Pons (tissue), 1 donor: ENCODE data around the gene KATNB1.
"Not testable (repeated sequence)": the region's sequence is repeated elsewhere in the genome, so short reads cannot be mapped to it uniquely, and the experiment has no call there.

Experiments used
- DNase-seq: peaks from one replicate; pipeline ENCODE4 v3.0.0-alpha.2; 2016; ENCODE audit warnings: low spot score

Gene KATNB1

GRCh38 chr16:57744642-57744903, 9.0 kb downstream of the KATNB1 start:
- no peak for DNase-seq

- DNase-seq = no peak
Observed at GRCh38 chr16:57745768-57746167, 10.2 kb downstream of the KATNB1 start.

- DNase-seq = not testable (repeated sequence)
Observed at GRCh38 chr16:57746316-57746715, 10.7 kb downstream of the KATNB1 start.

GRCh38 chr16:57747091-57747490, 11.5 kb downstream of the KATNB1 start:
- no peak for DNase-seq

- DNase-seq = no peak
Observed at GRCh38 chr16:57747496-57747895, 11.9 kb downstream of the KATNB1 start.

GRCh38 chr16:57747996-57748395, 12.4 kb downstream of the KATNB1 start:
- no peak for DNase-seq

- no peak for DNase-seq
Observed at GRCh38 chr16:57748596-57748995, 13.0 kb downstream of the KATNB1 start.

- DNase-seq = no peak
Observed at GRCh38 chr16:57749101-57749692, 13.6 kb downstream of the KATNB1 start.

GRCh38 chr16:57749856-57750452, 14.4 kb downstream of the KATNB1 start:
- no peak for DNase-seq

- no peak for DNase-seq
Observed at GRCh38 chr16:57750796-57751538, 15.4 kb downstream of the KATNB1 start.

- DNase-seq = no peak
Observed at GRCh38 chr16:57751539-57752202, 16.1 kb downstream of the KATNB1 start.

- DNase-seq = no peak
Observed at GRCh38 chr16:57752203-57752580, 16.6 kb downstream of the KATNB1 start.

GRCh38 chr16:57752581-57753447, 17.2 kb downstream of the KATNB1 start:
- no peak for DNase-seq

GRCh38 chr16:57753448-57754353, 18.1 kb downstream of the KATNB1 start:
- no peak for DNase-seq

GRCh38 chr16:57754354-57755060, 18.9 kb downstream of the KATNB1 start:
- DNase-seq = no peak

- no peak for DNase-seq
Observed at GRCh38 chr16:57755061-57755684, 19.6 kb downstream of the KATNB1 start.

GRCh38 chr16:57755726-57756423, 20.3 kb downstream of the KATNB1 start:
- no peak for DNase-seq

GRCh38 chr16:57756424-57757325, 21.1 kb downstream of the KATNB1 start:
- DNase-seq = no peak
